ENCODE results near the gene GIPC1. TPM values are rescaled to one million over a fixed set of nuclear protein-coding genes. Genes with fewer than 3 reads are reported as not detected.
A peak's percentile ranks its signal among the peaks of the same experiment; 100 is the strongest.

The GIPC1 gene
- total RNA-seq, 1 donor, result 155 TPM

GRCh38 chr19:14479309-14479974 is 16.5 kb downstream of the GIPC1 start:
- no peak for DNase-seq (ENCODE audit: low read depth)
- TF ChIP-seq, protein P1, sequence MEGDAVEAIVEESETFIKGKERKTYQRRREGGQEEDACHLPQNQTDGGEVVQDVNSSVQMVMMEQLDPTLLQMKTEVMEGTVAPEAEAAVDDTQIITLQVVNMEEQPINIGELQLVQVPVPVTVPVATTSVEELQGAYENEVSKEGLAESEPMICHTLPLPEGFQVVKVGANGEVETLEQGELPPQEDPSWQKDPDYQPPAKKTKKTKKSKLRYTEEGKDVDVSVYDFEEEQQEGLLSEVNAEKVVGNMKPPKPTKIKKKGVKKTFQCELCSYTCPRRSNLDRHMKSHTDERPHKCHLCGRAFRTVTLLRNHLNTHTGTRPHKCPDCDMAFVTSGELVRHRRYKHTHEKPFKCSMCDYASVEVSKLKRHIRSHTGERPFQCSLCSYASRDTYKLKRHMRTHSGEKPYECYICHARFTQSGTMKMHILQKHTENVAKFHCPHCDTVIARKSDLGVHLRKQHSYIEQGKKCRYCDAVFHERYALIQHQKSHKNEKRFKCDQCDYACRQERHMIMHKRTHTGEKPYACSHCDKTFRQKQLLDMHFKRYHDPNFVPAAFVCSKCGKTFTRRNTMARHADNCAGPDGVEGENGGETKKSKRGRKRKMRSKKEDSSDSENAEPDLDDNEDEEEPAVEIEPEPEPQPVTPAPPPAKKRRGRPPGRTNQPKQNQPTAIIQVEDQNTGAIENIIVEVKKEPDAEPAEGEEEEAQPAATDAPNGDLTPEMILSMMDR (IDR thresholded peaks at IDR 0.05; ENCODE audit: insufficient read depth, low read depth, low read length), result no peak
- no peak overlapping the region for H3K4me3 ChIP-seq (ENCODE audit: low read depth, low read length)

DNA sequence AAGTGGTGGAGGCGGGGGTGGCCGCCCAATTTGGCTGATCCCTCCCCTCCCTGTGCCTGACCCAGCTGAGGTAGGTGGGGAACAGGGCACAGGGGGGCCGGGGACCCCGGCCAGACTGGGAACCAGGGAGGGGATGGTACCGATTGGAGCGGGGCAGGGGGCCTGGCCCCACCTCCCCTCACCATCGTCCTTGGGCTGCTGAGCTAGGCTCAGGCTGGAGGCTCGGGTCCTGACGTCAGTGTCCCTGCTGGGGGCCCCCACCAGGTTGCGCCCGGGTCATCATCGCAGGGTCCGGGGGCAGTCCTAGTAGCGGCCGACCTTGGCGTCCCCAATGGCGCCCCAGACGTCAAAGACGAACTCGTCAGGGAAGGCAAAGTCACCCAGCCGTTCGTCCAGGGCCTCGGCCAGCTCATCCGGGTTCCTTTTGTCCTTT is 17.8 kb downstream of the GIPC1 start:
- no peak overlapping the region for H3K4me3 ChIP-seq (ENCODE audit: low read depth, low read length)
- TF ChIP-seq, protein P1 (IDR thresholded peaks at IDR 0.05; ENCODE audit: insufficient read depth, low read depth, low read length), result no peak
- DNase-seq (ENCODE audit: low read depth), result no peak

DNA sequence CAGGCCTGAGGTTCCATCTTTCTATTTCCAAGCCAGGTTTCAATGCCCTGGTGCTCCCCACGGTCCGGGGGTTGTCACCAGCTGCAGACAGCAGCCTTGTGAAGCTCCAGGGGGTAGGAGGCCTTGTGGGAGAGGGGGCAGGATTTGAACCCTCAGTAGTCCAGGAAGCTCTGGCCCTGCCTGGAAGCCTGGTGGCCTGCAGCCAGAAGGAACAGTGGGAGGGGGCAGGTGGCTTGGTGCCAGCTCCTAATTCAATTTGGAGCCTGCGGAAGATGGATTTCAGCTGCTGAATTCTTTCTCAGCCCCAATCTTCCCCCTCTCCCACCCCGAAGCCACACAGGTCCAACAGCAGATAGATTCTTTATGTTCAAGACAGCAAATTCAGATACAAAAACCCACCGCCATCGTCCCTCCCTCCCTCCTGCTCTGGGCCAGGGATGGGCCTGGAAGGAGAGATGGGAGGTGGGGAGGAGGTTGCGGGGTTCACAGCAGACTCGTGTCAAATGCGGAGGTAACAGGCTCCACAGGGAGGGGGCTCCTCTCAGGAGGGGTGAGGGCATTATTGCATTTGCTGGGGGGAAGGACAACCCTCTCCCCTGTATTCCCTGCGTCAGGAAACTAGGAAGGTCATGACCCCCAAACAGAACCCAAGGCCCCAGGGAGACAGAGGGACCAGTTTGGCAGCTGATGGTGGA is 18.4 kb downstream of the GIPC1 start:
- no peak for DNase-seq (ENCODE audit: low read depth)
- TF ChIP-seq, protein P1 (IDR thresholded peaks at IDR 0.05; ENCODE audit: insufficient read depth, low read depth, low read length), result no peak
- no peak overlapping the region for H3K4me3 ChIP-seq (ENCODE audit: low read depth, low read length)

DNA sequence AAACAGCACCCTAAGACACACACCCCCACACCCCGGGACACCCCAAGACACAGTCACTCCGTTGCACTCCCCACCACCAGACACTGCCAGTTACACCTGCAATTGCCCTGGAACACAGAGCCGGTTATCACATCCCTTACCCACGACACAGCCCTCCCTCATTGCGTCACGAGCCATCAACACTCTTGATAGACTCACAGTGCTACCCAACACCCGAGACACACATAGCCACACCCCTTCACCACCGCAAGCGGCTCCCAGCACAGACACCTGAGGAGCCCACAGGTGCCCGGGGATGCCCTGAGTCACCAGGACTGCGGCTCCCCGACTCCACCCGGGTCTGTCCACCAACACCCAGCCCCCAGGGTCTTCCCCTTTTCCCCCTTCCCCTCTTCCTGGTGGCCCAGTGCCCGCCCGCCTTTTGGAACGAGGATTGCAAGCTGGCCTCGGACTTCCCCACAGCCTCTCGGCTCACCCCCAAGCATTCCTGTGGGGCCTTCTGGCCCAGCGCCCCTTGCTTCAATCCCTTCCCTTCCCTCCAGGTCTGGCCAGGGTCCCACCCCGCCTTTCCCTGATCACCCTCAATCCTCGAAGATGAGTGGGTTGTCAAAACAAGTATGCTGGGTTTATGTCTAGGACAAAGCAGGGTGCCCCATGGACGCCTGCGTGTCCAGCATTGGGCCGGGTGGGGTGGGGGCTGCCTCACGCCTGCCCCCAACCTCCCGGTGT is 19.1 kb downstream of the GIPC1 start:
- no peak overlapping the region for H3K4me3 ChIP-seq (ENCODE audit: low read depth, low read length)
- TF ChIP-seq, protein P1 (IDR thresholded peaks at IDR 0.05; ENCODE audit: insufficient read depth, low read depth, low read length), result no peak
- peak; percentile 88 for DNase-seq (ENCODE audit: low read depth)

GRCh38 chr19:14476327-14476672 is 19.6 kb downstream of the GIPC1 start:
- no peak for DNase-seq (ENCODE audit: low read depth)
- TF ChIP-seq, protein P1 (IDR thresholded peaks at IDR 0.05; ENCODE audit: insufficient read depth, low read depth, low read length), result no peak
- no peak overlapping the region for H3K4me3 ChIP-seq (ENCODE audit: low read depth, low read length)

DNA sequence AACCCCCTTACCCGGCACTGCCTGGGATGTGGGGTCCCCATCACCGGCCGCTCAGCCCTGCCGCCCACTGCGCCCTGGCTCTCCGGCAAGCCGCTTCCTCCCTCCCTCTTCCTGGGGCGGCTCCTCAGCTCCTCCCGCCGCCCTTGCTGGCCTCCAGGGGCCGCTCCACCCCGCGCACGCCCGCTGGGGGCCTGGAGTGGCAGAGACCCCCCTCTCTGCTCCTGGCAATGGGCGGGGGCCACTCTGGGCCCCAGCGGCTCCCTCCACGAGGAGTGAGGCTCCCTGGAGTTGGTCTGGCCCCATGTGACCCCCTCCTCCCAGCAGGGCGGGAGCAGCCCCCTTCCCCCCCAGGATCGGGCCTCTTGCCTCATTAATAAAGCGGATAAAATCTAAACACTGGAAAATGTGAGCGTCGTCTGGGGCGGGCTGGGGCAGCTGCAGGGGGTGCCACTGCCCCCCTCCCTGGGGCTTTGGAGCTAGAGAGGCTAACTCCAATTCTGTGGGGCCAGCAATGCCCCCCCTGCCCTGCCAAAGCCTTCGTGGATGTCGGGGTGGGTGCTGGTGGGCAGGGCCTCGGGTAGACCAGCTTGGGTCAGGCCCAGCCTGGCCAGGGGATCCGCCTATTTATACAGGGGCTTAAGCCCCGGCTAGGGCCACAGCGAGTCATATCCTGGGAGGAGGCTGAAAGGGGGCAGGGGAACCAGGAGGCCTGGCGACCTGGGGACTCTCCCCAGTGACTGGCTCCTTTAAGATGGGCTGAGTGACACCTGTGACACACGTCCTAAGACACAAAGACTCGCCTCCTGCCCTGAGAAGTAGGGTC is 20.5 kb downstream of the GIPC1 start, which contains the start of gene PTGER1:
Gene PTGER1, minus strand, starts transcription at position 104 of the 823 bp plus-strand sequence. CDS start 1,034 bp downstream, outside the sequence.
- H3K4me3 ChIP-seq (ENCODE audit: low read depth, low read length), result peak within 1 kb of the TSS; percentile 54
- peak; percentile 68 for DNase-seq (ENCODE audit: low read depth)
- TF ChIP-seq, protein P1 (IDR thresholded peaks at IDR 0.05; ENCODE audit: insufficient read depth, low read depth, low read length), result peak; percentile 55
